GM12878 (cell line): Measurements from ENCODE around the gene ULK4. TPM values are rescaled to one million over a fixed set of nuclear protein-coding genes. Genes with fewer than 3 reads are reported as not detected.

Source experiments
- ATAC-seq: fragments of 200-7000 bp; cut with Tn5 transposase; 3 replicates; pipeline ENCODE4 v1.9.1; 2020; ENCODE audit warnings: mild to moderate bottlenecking, moderate library complexity
- BruUV-seq: library from RNA; stranded (reverse); fragments of 400-500 nt; replicated peaks from 2 replicates; lab custom pipeline; 2021; lab: Mats Ljungman, UMichigan
- CTCF ChIA-PET: fragments of 300-600 bp; sonication (Branson Sonifier 250); formaldehyde crosslinking; extraction: SDS; loops from one replicate; lab custom pipeline; 2021; ENCODE audit warnings: inconsistent platforms; lab: Yijun Ruan, JAX
- POLR2A ChIA-PET: fragments of 350-600 bp; formaldehyde crosslinking; extraction: SDS; loops from one replicate; lab custom pipeline; 2021; ENCODE audit warnings: inconsistent platforms; lab: Charles Lee
- RAD21 ChIA-PET: fragments of 300-600 bp; sonication (Branson Sonifier 250); formaldehyde crosslinking; loops from one replicate; lab custom pipeline; 2023; ENCODE audit warnings: antibody characterized with exemption; ENCODE audit not compliant: unreplicated experiment; lab: Charles Lee
- SMC1A ChIA-PET: fragments of 300-600 bp; sonication (Branson Sonifier 250); formaldehyde crosslinking; loops from one replicate; lab custom pipeline; 2023; ENCODE audit not compliant: unreplicated experiment, uncharacterized antibody; lab: Charles Lee
- DNase-seq: peaks from one replicate; pipeline ENCODE4 v3.0.0-alpha.2; 2011; ENCODE audit warnings: low read depth, low spot score
- FAIRE-seq: peaks from 3 replicates; lab custom pipeline; 2011; peaks lifted over from hg19 to GRCh38; lab: Jason Lieb, UNC
- H2AFZ ChIP-seq: 2 replicates; pipeline ENCODE4 v1.6.0; 2011; ENCODE audit warnings: low read depth, low read length, control low read depth; ENCODE audit not compliant: control insufficient read depth
- H3K27ac ChIP-seq: 2 replicates; pipeline ENCODE4 v1.5.1; 2011; ENCODE audit warnings: control low read depth; ENCODE audit not compliant: control insufficient read depth, insufficient read depth
- H3K27me3 ChIP-seq, 2 experiments: replicated peaks in 1 of 2; 2 replicates each; pipeline versions ENCODE4 v1.6.0 to v1.6.1; 2011; ENCODE audit warnings: low read length in 1 of 2; ENCODE audit not compliant: control insufficient read depth in 2 of 2, insufficient read depth in 2 of 2
- H3K36me3 ChIP-seq, 2 experiments: 2 replicates each; pipeline ENCODE4 v1.5.1; 2011; ENCODE audit warnings: low read length in 1 of 2; ENCODE audit not compliant: control insufficient read depth in 2 of 2, insufficient read depth in 2 of 2
- H3K4me1 ChIP-seq: 2 replicates; pipeline ENCODE4 v1.6.1; 2011; ENCODE audit warnings: mild to moderate bottlenecking, low read length, moderate library complexity, mixed read lengths; ENCODE audit not compliant: control insufficient read depth, insufficient read depth
- H3K4me2 ChIP-seq: 2 replicates; pipeline ENCODE4 v1.6.0; 2011; ENCODE audit warnings: control low read depth; ENCODE audit not compliant: control insufficient read depth, insufficient read depth
- H3K4me3 ChIP-seq: fragments of 200-600 bp; sonication (generic); 2 replicates; pipeline ENCODE4 v1.5.1; 2016
- H3K79me2 ChIP-seq: 2 replicates; pipeline ENCODE4 v1.6.0; 2011; ENCODE audit warnings: low read length; ENCODE audit not compliant: control insufficient read depth, insufficient read depth
- H3K9ac ChIP-seq: 2 replicates; pipeline ENCODE4 v1.8.0; 2011; ENCODE audit warnings: low read length, control low read depth, mixed read lengths; ENCODE audit not compliant: control insufficient read depth, insufficient read depth
- H3K9me3 ChIP-seq: replicated peaks from 3 replicates; pipeline ENCODE4 v1.5.1; 2011; ENCODE audit warnings: mild to moderate bottlenecking, low read length; ENCODE audit not compliant: control insufficient read depth, insufficient read depth
- H4K20me1 ChIP-seq: 2 replicates; pipeline ENCODE4 v1.6.0; 2011; ENCODE audit not compliant: control insufficient read depth, insufficient read depth
- CBFB ChIP-seq: IDR thresholded peaks from 2 replicates; pipeline ENCODE4 v1.6.1; 2016; ENCODE audit warnings: antibody characterized with exemption, low read depth
- CEBPB ChIP-seq, 2 experiments: fragments of 150-350 bp in 1 of 2; IDR thresholded peaks; 2 replicates each; pipeline ENCODE4 v1.6.1; 2012 to 2014; ENCODE audit warnings: low read depth in 2 of 2, low read length in 2 of 2, borderline replicate concordance in 1 of 2, inconsistent platforms in 1 of 2
- CHD4 ChIP-seq: fragments of 200-600 bp; sonication (generic); IDR thresholded peaks from 2 replicates; pipeline ENCODE4 v1.6.1; 2016; ENCODE audit warnings: mild to moderate bottlenecking
- KAT2A ChIP-seq: conservative IDR thresholded peaks from 2 replicates; pipeline ENCODE4 v1.6.1; 2011; ENCODE audit warnings: low read depth, low read length; ENCODE audit not compliant: control insufficient read depth
- PBX3 ChIP-seq: IDR thresholded peaks from 2 replicates; pipeline ENCODE4 v1.6.1; 2011; ENCODE audit warnings: mild to moderate bottlenecking, low read depth, low read length, moderate library complexity; ENCODE audit not compliant: insufficient replicate concordance
- YBX1 ChIP-seq: fragments of 450-650 bp; IDR thresholded peaks from 2 replicates; pipeline ENCODE4 v1.6.1; 2016; ENCODE audit warnings: antibody characterized with exemption
- ZZZ3 ChIP-seq: IDR thresholded peaks from 2 replicates; pipeline ENCODE4 v1.6.1; 2011; ENCODE audit warnings: low read depth; ENCODE audit not compliant: control insufficient read depth, insufficient read length
- WGBS: methylation state at CpG from one replicate; pipeline ENCODE4 v1.1.6; 2016; ENCODE audit warnings: low lambda C conversion rate; ENCODE audit not compliant: insufficient replicate concordance, insufficient coverage; ENCODE audit errors: missing lambda C conversion rate; 5-methylcytosine and 5-hydroxymethylcytosine counted together
- in situ Hi-C: fragments of 300-500 bp; cut with MboI; formaldehyde crosslinking; loops from 9 replicates; pipeline ENCODE4 v1.14.3; 2018; ENCODE audit warnings: mixed read lengths
- intact Hi-C: fragments of 100-400 bp; cut with micrococcal nuclease; formaldehyde crosslinking; loops from one replicate; pipeline ENCODE4 v1.14.2; 2022; ENCODE audit not compliant: unreplicated experiment
- polyA plus RNA-seq, 11 experiments: library from polyadenylated mRNA; depleted of rRNA in 4 of 11; unstranded in 6 of 11; stranded (reverse) in 5 of 11; fragments of >200 nt; fragmentation: Nextera tagmentation in 4 of 11; fragmentation: Illumina TruSeq in 1 of 11; extraction: Ambion mirVana in 4 of 11; extraction: Trizol in 1 of 11; gene quantifications; 1 replicate in 1 of 11; 2 replicates in 10 of 11; pipeline versions ENCODE4 v1.2.1 to v1.2.3, GENCODE V29; 2011 to 2016; ENCODE audit warnings: inconsistent platforms in 2 of 11, missing spikeins in 2 of 11, low read depth in 1 of 11
- total RNA-seq, 4 experiments: library from RNA; depleted of rRNA in 3 of 4; stranded (reverse); fragments of >200 nt in 3 of 4; fragmentation: Illumina TruSeq in 1 of 4; extraction: Trizol in 1 of 4; gene quantifications; 2 replicates each; pipeline versions ENCODE4 v1.2.1 to v1.2.3, GENCODE V29; 2013 to 2021

Gene ULK4
- total and polyA plus RNA-seq, 10 of the 15 experiments (the other 5 are each of a cell fraction or from before 2014, with no cell fraction given), result 3.5 to 7.6 (median 6.3) TPM

GRCh38 chr3:41419809-41420208 lies 542.1 kb downstream of the ULK4 start:
- H3K79me2 ChIP-seq, result no peaks in the 10 kb centered on the region
- 34% methylated on average over 5 of the region's 5 CpGs for WGBS
- SMC1A ChIA-PET, result interaction anchor here (0.6 kb wide), 1 partner anchor 444 kb away, joined by 3 read pairs; no protein-coding TSS in a partner anchor
- in situ Hi-C loops (no loop called here), intact Hi-C loops (no loop called here)
- H4K20me1 ChIP-seq, result no peaks in the 10 kb centered on the region
- no peaks in the 10 kb centered on the region for H3K27me3 ChIP-seq
- BruUV-seq, result no TSS peak
- no peak overlapping the region for H3K27ac ChIP-seq
- H3K4me1 ChIP-seq, result no peaks in the 10 kb centered on the region
- DNase-seq, result no peak
- H3K9ac ChIP-seq, result no peak overlapping the region
- no peaks in the 10 kb centered on the region for H3K36me3 ChIP-seq
- CTCF ChIA-PET, result no interaction called here
- FAIRE-seq, result no peak
- ATAC-seq, result no peak
- no peak overlapping the region for H3K4me3 ChIP-seq
- RAD21 ChIA-PET, result no interaction called here
- no peak for TF ChIP-seq KAT2A
- TF ChIP-seq ZZZ3, result no peak
- no peak for TF ChIP-seq CBFB
- TF ChIP-seq CEBPB (IDR thresholded peaks at IDR 0.05; ENCODE audit: borderline replicate concordance in 1 of 2, low read depth in 2 of 2, low read length in 2 of 2), result no peak
- no peak for TF ChIP-seq CHD4
- TF ChIP-seq YBX1, result no peak
- TF ChIP-seq PBX3, result no peak
- no peak overlapping the region for H2AFZ ChIP-seq
- H3K4me2 ChIP-seq, result no peak overlapping the region
- POLR2A ChIA-PET, result no interaction called here
- no peaks in the 10 kb centered on the region for H3K9me3 ChIP-seq
